ENCODE measurements around the gene IFNLR1.

DNA sequence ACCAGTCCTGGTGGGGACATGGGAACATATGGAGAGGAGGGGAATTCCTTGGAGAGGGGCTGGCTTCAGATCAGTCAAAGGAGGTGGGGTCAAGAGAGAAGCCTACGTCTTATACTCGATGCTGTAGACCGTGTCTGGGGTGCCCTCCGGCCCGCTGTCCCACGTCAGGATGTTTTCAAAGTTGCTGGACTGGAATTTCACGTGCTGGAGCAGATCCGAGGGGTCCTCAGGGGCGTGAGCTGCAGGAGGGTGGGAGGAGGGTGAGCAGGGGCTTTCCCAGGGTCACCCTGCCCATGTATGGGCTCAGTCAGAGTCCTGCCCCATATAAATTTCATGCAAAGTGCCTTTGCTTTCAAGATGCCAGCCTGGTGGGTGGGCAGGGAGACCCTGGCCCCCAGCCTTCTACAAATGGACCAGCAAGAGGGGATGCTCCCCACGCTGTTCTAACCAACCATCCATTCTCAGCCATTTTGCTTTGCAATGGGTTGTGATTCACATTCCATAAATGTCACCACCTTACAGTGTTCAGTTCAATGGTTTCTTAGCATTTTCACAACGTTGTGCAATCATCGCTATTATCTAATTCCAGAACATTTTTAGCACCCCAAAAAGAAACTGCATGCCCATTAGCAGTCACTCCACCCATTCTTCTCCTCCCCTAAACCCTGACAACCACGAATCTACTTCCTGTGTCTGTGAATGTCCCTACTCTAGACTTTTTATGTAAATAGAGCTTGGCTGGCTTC is 48.4 kb downstream of the IFNLR1 start:
- TF ChIP-seq CTCF (conservative IDR thresholded peaks at IDR 0.05 in 1 of 2, IDR thresholded peaks at IDR 0.05 in 1 of 2; ENCODE audit: low read depth in 1 of 2, low read length in 2 of 2) = no peak
- no peak for TF ChIP-seq EZH2 (IDR thresholded peaks at IDR 0.05; ENCODE audit: low read length, missing control alignments)

Measured in fibroblast of lung (primary cell).